C1 segment of cervical spinal cord (tissue), 14 donors: ENCODE measurements around the gene ATP11B.
A peak's percentile ranks its signal among the peaks of the same experiment; 100 is the strongest.

Experiments
- DNase-seq, 14 donors: peaks; one replicate each; lab custom pipeline; 2025; lab: John Stamatoyannopoulos, UW

ATP11B gene

GRCh38 chr3:182909318-182910040, 116.2 kb downstream of the ATP11B start:
- no peak for DNase-seq

GRCh38 chr3:182910936-182911781, 117.9 kb downstream of the ATP11B start:
- DNase-seq, result no peak

GRCh38 chr3:182911782-182912111, 118.4 kb downstream of the ATP11B start:
- DNase-seq, result no peak

GRCh38 chr3:182912474-182912873, 119.2 kb downstream of the ATP11B start:
- DNase-seq, result peak in 5 of 14 donors; percentile 7 to 17 (median 14)

GRCh38 chr3:182913889-182914288, 120.6 kb downstream of the ATP11B start:
- no peak for DNase-seq

GRCh38 chr3:182914341-182914740, 121.0 kb downstream of the ATP11B start:
- no peak for DNase-seq

- no peak for DNase-seq
Measured at GRCh38 chr3:182917134-182917533, 123.8 kb downstream of the ATP11B start.

- DNase-seq, result no peak
Measured at GRCh38 chr3:182919866-182920357, 126.6 kb downstream of the ATP11B start.

- DNase-seq, result no peak
Measured at GRCh38 chr3:182920515-182921084, 127.3 kb downstream of the ATP11B start.

- no peak for DNase-seq
Measured at GRCh38 chr3:182921665-182922355, 128.5 kb downstream of the ATP11B start.

- no peak for DNase-seq
Measured at GRCh38 chr3:182925330-182925943, 132.1 kb downstream of the ATP11B start.

- DNase-seq, result no peak
Measured at GRCh38 chr3:182925944-182926337, 132.6 kb downstream of the ATP11B start.

GRCh38 chr3:182935803-182936202, 142.5 kb downstream of the ATP11B start:
- no peak for DNase-seq

GRCh38 chr3:182936239-182936917, 143.1 kb downstream of the ATP11B start:
- DNase-seq, result no peak

- no peak for DNase-seq
Measured at GRCh38 chr3:182936918-182937285, 143.6 kb downstream of the ATP11B start.

- no peak for DNase-seq
Measured at GRCh38 chr3:182937293-182938051, 144.2 kb downstream of the ATP11B start.

GRCh38 chr3:182940266-182940808, 147.0 kb downstream of the ATP11B start:
- DNase-seq, result no peak

GRCh38 chr3:182941719-182942118, 148.4 kb downstream of the ATP11B start:
- no peak for DNase-seq

GRCh38 chr3:182947888-182948287, 154.6 kb downstream of the ATP11B start:
- DNase-seq, result no peak

- DNase-seq, result no peak
Measured at GRCh38 chr3:182948305-182948704, 155.0 kb downstream of the ATP11B start.
